ENCODE data around the gene ZC3H7B. TPM values are rescaled to one million over a fixed set of nuclear protein-coding genes. Genes with fewer than 3 reads are reported as not detected.

ZC3H7B gene
- total and polyA plus RNA-seq, 2 donors (not counting 3 experiments of a cell fraction or from before 2014, with no cell fraction given): 66.8 to 95.9 TPM

DNA sequence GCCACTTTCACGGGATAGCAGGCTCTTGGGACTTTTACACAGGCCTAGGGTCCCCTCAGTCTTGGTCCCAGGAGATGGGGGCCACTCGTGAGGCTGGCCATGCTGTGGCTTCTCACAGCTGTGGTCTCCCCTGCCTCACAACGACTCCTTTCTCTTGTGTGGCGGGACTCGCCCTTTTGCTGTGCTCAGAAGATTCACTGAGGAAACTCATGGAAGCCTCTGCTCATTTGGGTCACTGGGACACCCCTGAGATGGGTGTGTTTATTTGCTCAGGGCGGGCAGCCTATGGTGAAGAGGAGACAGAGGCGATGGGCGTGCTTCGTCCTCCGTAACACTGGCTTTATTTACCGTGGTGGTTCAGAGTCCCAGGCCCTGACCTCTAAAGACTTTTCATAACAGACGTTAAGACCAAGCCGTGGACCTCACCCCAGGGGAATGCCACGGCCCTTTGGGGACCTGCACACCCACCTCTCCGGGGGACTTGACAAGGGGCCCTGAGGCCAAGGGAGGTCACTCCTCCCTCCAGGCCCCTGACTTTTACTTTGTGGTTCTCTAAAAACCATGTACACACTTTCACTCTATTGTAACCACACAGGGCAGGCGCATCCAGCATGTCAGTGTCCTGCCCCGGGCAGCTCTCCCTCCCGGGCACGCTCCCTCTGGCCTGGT is 96.0 kb downstream of the ZC3H7B start:
- dilution Hi-C loops (cut with MboI; ENCODE audit: extremely low pct_ligation_motif_present, low sequenced_read_pairs) (no loop called here), intact Hi-C loops (cut with micrococcal nuclease) (no loop called here)
- POLR2A ChIA-PET: no interaction called here
- FAIRE-seq: no peak
- Histone ChIP-seq H2AFZ (ENCODE audit: low read depth, low read length) (no peak overlapping the region), H3K9ac (replicated peaks; ENCODE audit: extremely low read depth, insufficient read depth, low read length) (no peak overlapping the region), H4K20me1 (replicated peaks; ENCODE audit: control insufficient read depth, extremely low read depth, insufficient read depth, low read length) (no peaks in the 10 kb centered on the region), H3K79me2 (ENCODE audit: control insufficient read depth, insufficient read depth, low read length) (no peaks in the 10 kb centered on the region), H3K9me3 (replicated peaks; ENCODE audit: control insufficient read depth, insufficient read depth, low read length) (no peaks in the 10 kb centered on the region), H3K36me3 (ENCODE audit: control insufficient read depth in 2 of 2, extremely low read depth in 1 of 2, insufficient read depth in 2 of 2, low read length in 2 of 2) (no peaks in the 10 kb centered on the region), H3K9me1 (replicated peaks; ENCODE audit: control insufficient read depth, extremely low read depth, insufficient read depth, low read length) (no peaks in the 10 kb centered on the region), H3K27ac (ENCODE audit: insufficient read depth, low read depth, low read length) (no peak overlapping the region), H3K4me2 (ENCODE audit: insufficient read depth, low read length) (no peak overlapping the region), H3K4me3 (replicated peaks in 1 of 3; ENCODE audit: insufficient read depth in 1 of 3, low read depth in 1 of 3, low read length in 3 of 3) (no peak overlapping the region), H3K4me1 (ENCODE audit: control insufficient read depth, extremely low read depth, insufficient read depth, low read length) (no peaks in the 10 kb centered on the region), H3K27me3 (ENCODE audit: control insufficient read depth in 2 of 2, insufficient read depth in 2 of 2, low read length in 2 of 2) (no peaks in the 10 kb centered on the region)
- no peak for DNase-seq (ENCODE audit: low read depth, low spot score)
- BruUV-seq (replicated peaks): no TSS peak
- TF ChIP-seq FOS (IDR thresholded peaks at IDR 0.05; ENCODE audit: borderline replicate concordance, insufficient read depth, low read length) (no peak), JUN (IDR thresholded peaks at IDR 0.05; ENCODE audit: borderline replicate concordance, insufficient read depth, insufficient read length, low read depth) (no peak), MYC (IDR thresholded peaks at IDR 0.05; ENCODE audit: low read depth, low read length) (no peak), GATA2 (IDR thresholded peaks at IDR 0.05; ENCODE audit: insufficient read depth, insufficient read length, low read depth, low read length) (no peak), EZH2 (IDR thresholded peaks at IDR 0.05; ENCODE audit: borderline replicate concordance, low read depth, low read length, severe bottlenecking) (no peak), POLR2A (IDR thresholded peaks at IDR 0.05; ENCODE audit: low read depth, low read length) (no peak), POLR2AphosphoS5 (IDR thresholded peaks at IDR 0.05; ENCODE audit: insufficient read depth, low read depth, low read length) (no peak)
- TF ChIP-seq, protein P1, sequence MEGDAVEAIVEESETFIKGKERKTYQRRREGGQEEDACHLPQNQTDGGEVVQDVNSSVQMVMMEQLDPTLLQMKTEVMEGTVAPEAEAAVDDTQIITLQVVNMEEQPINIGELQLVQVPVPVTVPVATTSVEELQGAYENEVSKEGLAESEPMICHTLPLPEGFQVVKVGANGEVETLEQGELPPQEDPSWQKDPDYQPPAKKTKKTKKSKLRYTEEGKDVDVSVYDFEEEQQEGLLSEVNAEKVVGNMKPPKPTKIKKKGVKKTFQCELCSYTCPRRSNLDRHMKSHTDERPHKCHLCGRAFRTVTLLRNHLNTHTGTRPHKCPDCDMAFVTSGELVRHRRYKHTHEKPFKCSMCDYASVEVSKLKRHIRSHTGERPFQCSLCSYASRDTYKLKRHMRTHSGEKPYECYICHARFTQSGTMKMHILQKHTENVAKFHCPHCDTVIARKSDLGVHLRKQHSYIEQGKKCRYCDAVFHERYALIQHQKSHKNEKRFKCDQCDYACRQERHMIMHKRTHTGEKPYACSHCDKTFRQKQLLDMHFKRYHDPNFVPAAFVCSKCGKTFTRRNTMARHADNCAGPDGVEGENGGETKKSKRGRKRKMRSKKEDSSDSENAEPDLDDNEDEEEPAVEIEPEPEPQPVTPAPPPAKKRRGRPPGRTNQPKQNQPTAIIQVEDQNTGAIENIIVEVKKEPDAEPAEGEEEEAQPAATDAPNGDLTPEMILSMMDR (IDR thresholded peaks at IDR 0.05; ENCODE audit: extremely low read depth in 1 of 2, insufficient read depth in 1 of 2, low read depth in 1 of 2, low read length in 2 of 2): no peak
- TF ChIP-seq, protein P2, sequence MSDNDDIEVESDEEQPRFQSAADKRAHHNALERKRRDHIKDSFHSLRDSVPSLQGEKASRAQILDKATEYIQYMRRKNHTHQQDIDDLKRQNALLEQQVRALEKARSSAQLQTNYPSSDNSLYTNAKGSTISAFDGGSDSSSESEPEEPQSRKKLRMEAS (IDR thresholded peaks at IDR 0.05; ENCODE audit: insufficient read depth, insufficient read length): no peak
- CTCF ChIA-PET: interaction anchor here (0.5 to 0.7 kb wide), 2 partner anchors 59 to 423 kb away, joined by 3 read pairs; no protein-coding TSS in a partner anchor

All from endothelial cell of umbilical vein (primary cell).